NCI-H1436 (cell line): ENCODE data around the gene MS4A14.
"Not testable (repeated sequence)": the region's sequence is repeated elsewhere in the genome, so short reads cannot be mapped to it uniquely, and the experiment has no call there.

ENCODE experiments used
- DNase-seq: peaks from one replicate; lab custom pipeline; 2025; lab: John Stamatoyannopoulos, UW

The MS4A14 gene

GRCh38 chr11:60396382-60396781 is at the start of gene MS4A14:
Gene MS4A14 (plus strand): TSS chr11:60396459. CDS start chr11:60396579, 120 bp downstream.
- no peak for DNase-seq

- no peak for DNase-seq
Observed at GRCh38 chr11:60347084-60347797, 49.0 kb upstream of the MS4A14 start.

- no peak for DNase-seq
Observed at GRCh38 chr11:60348116-60348515, 48.1 kb upstream of the MS4A14 start.

GRCh38 chr11:60349990-60350389 is 46.3 kb upstream of the MS4A14 start:
- DNase-seq = no peak

- no peak for DNase-seq
Observed at GRCh38 chr11:60357771-60358170, 38.5 kb upstream of the MS4A14 start.

- no peak for DNase-seq
Observed at GRCh38 chr11:60360621-60361020, 35.6 kb upstream of the MS4A14 start.

- no peak for DNase-seq
Observed at GRCh38 chr11:60362241-60362640, 34.0 kb upstream of the MS4A14 start.

- DNase-seq = peak; percentile 65
Observed at GRCh38 chr11:60363542-60364470, 32.5 kb upstream of the MS4A14 start.

- not testable (repeated sequence) for DNase-seq
Observed at GRCh38 chr11:60366262-60366904, 29.9 kb upstream of the MS4A14 start.

GRCh38 chr11:60367009-60367408 is 29.2 kb upstream of the MS4A14 start:
- DNase-seq = no peak

- no peak for DNase-seq
Observed at GRCh38 chr11:60367896-60368295, 28.4 kb upstream of the MS4A14 start.

- no peak for DNase-seq
Observed at GRCh38 chr11:60370252-60370810, 25.9 kb upstream of the MS4A14 start.

- peak; percentile 11 for DNase-seq
Observed at GRCh38 chr11:60370811-60371298, 25.4 kb upstream of the MS4A14 start.

- no peak for DNase-seq
Observed at GRCh38 chr11:60371386-60371785, 24.9 kb upstream of the MS4A14 start.

GRCh38 chr11:60371854-60372253 is 24.4 kb upstream of the MS4A14 start:
- no peak for DNase-seq

GRCh38 chr11:60372767-60373166 is 23.5 kb upstream of the MS4A14 start:
- no peak for DNase-seq

- DNase-seq = no peak
Observed at GRCh38 chr11:60375316-60375715, 20.9 kb upstream of the MS4A14 start.

- no peak for DNase-seq
Observed at GRCh38 chr11:60376601-60377000, 19.7 kb upstream of the MS4A14 start.

- DNase-seq = no peak
Observed at GRCh38 chr11:60377401-60378136, 18.7 kb upstream of the MS4A14 start.

GRCh38 chr11:60378354-60378753 is 17.9 kb upstream of the MS4A14 start, which contains the start of gene MS4A7:
Gene MS4A7 (plus strand): TSS chr11:60378532. CDS start chr11:60383142, 4,610 bp downstream.
- DNase-seq = no peak

GRCh38 chr11:60389279-60389910 is 6.9 kb upstream of the MS4A14 start:
- DNase-seq = no peak
